ENCODE measurements around the gene DLG2. TPM values are rescaled to one million over a fixed set of nuclear protein-coding genes. Genes with fewer than 3 reads are reported as not detected.

The DLG2 gene
- total and polyA plus RNA-seq, 2 of the 8 experiments (the other 6 are each of a cell fraction or from before 2014, with no cell fraction given), result 1.7 to 14.3 TPM

- DNase-seq (ENCODE audit: low read depth in 1 of 2, low spot score in 2 of 2) (no peak), FAIRE-seq (no peak)
- Histone ChIP-seq H3K4me3 (ENCODE audit: extremely low read depth in 1 of 4, insufficient read depth in 2 of 4, low read depth in 3 of 4, low read length in 4 of 4) (no peak overlapping the region), H4K20me1 (replicated peaks in 1 of 2; ENCODE audit: control insufficient read depth in 1 of 2, insufficient read depth in 2 of 2, low read length in 2 of 2) (no peaks in the 10 kb centered on the region), H2AFZ (ENCODE audit: low read length) (no peak overlapping the region), H3K79me2 (ENCODE audit: control insufficient read depth in 1 of 2, insufficient read depth in 2 of 2, low read length in 2 of 2) (no peaks in the 10 kb centered on the region), H2BK5ac (ENCODE audit: low read depth, low read length) (no peak overlapping the region), H3K4me2 (ENCODE audit: insufficient read depth in 1 of 2, low read depth in 2 of 2, low read length in 2 of 2) (no peak overlapping the region), H3K14ac (ENCODE audit: insufficient read length) (no peak overlapping the region), H4K91ac (replicated peaks; ENCODE audit: insufficient read length, low read length) (no peak overlapping the region), H3K27ac (ENCODE audit: low read depth, low read length) (no peak overlapping the region), H3K23me2 (ENCODE audit: low read depth, low read length) (no peaks in the 10 kb centered on the region), H2BK120ac (replicated peaks; ENCODE audit: low read depth, low read length) (no peak overlapping the region), H3K9me3 (ENCODE audit: insufficient read depth in 2 of 2, low read depth in 1 of 2, low read length in 1 of 2) (no peaks in the 10 kb centered on the region), H3K27me3 (replicated peaks in 1 of 4; ENCODE audit: control insufficient read depth in 3 of 4, extremely low read depth in 1 of 4, insufficient read depth in 3 of 4, low read length in 3 of 4) (no peaks in the 10 kb centered on the region), H2AK5ac (ENCODE audit: low read depth, low read length) (no peak overlapping the region), H3K79me1 (ENCODE audit: low read depth, low read length) (no peaks in the 10 kb centered on the region), H2BK15ac (ENCODE audit: low read length) (no peak overlapping the region), H3K9ac (replicated peaks in 1 of 4; ENCODE audit: extremely low read depth in 1 of 4, low read depth in 3 of 4, low read length in 3 of 4) (no peak overlapping the region), H4K5ac (ENCODE audit: insufficient read length, low read depth, low read length) (no peak overlapping the region), H3K56ac (replicated peaks; ENCODE audit: insufficient read length, low read depth, low read length) (no peak overlapping the region), H2BK20ac (ENCODE audit: low read length) (no peak overlapping the region), H3K23ac (ENCODE audit: insufficient read length) (no peak overlapping the region), H3K36me3 (ENCODE audit: control insufficient read depth in 2 of 4, insufficient read depth in 4 of 4, low read length in 3 of 4) (no peaks in the 10 kb centered on the region), H3K18ac (ENCODE audit: extremely low read depth, low read length) (no peak overlapping the region), H2BK12ac (ENCODE audit: low read depth, low read length) (no peak overlapping the region), H4K8ac (ENCODE audit: extremely low read depth, insufficient read depth, low read length) (no peak overlapping the region), H3K4ac (replicated peaks; ENCODE audit: insufficient read length, low read depth, low read length) (no peak overlapping the region), H3K4me1 (replicated peaks in 1 of 4; ENCODE audit: control insufficient read depth in 3 of 4, insufficient read depth in 4 of 4, low read length in 3 of 4) (peaks cover 0 to 8% (median 5%) of the 10 kb centered on the region in 4 experiments; a peak in 4 of 7 replicates)
- TF ChIP-seq CHD2 (IDR thresholded peaks at IDR 0.05; ENCODE audit: low read length) (no peak), CBX5 (IDR thresholded peaks at IDR 0.05; ENCODE audit: low read depth, low read length) (no peak), ASH2L (IDR thresholded peaks at IDR 0.05; ENCODE audit: low read length) (no peak), POU5F1 (IDR thresholded peaks at IDR 0.05; ENCODE audit: low read depth, low read length) (no peak), MAFK (IDR thresholded peaks at IDR 0.05; ENCODE audit: low read depth, low read length) (no peak)
- WGBS, 2 experiments (ENCODE audit: extremely low coverage in 1 of 2, insufficient coverage in 1 of 2, insufficient read length in 1 of 2, insufficient replicate concordance in 2 of 2, low coverage in 1 of 2, low lambda C conversion rate in 2 of 2, missing lambda C conversion rate in 1 of 2), result 84% methylated on average over 4 of the region's 4 CpGs; no CpG with 5 or more reads in 1 of the 2 experiments
- ChIA-PET POLR2A (ENCODE audit: partially characterized antibody) (no interaction called here), CTCF (ENCODE audit: partially characterized antibody) (no interaction called here)
Observed at GRCh38 chr11:84407091-84407490, 1220.1 kb downstream of the DLG2 start.
